GM15510 (cell line): Measurements from ENCODE around the gene POLDIP2.

ENCODE experiments used
- POLR2A ChIP-seq: IDR thresholded peaks from 3 replicates; pipeline ENCODE4 v1.6.1; 2011; ENCODE audit warnings: borderline replicate concordance; ENCODE audit not compliant: insufficient read length; ENCODE audit errors: extremely low read depth

POLDIP2 gene

DNA sequence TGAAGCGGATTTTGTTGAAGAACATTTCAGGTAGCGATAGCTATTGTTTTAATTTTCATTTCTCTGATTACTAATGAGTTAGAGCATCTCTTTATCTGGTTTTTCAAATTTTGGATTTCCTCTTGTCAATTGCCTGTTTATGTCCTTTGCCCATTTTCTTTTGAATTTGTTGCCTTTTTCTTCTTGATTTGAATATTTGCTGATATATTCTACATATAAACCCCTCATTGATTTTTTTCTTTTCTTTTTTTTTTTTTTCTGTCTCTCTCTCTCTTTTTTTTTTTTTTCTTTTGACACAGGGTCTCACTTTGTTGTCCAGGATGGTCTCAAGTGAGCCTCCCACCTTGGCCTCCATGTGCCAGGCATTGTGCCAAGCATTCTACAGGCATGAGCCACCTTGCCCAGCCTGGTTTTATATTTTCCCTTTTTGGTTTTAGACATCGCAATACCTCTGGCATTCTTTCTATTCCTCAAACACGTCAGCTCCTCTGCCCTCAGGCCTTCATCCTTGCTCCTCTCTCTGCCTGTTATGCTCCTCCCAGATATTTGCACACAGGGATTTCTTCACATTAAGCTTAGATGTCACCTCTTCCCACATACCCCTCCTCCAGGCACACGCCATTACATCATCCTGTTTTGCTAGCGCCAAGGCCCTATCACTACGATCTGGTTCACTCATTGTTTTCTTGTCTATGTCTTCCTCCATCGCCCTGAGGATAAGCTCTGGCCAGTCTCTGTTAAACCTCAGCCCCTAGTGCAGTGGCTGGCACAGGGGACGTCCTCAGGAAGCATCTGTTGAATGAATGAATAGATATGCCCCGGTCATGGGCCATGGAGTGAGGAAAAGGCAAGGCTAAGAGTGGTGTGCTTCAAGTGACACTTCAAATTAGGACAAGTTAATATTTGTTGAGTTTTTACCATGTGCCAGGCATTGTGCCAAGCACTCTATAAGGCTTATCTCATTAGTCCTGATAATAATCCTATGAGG, 22.8 kb upstream of the POLDIP2 start:
- TF ChIP-seq POLR2A, result no peak

DNA sequence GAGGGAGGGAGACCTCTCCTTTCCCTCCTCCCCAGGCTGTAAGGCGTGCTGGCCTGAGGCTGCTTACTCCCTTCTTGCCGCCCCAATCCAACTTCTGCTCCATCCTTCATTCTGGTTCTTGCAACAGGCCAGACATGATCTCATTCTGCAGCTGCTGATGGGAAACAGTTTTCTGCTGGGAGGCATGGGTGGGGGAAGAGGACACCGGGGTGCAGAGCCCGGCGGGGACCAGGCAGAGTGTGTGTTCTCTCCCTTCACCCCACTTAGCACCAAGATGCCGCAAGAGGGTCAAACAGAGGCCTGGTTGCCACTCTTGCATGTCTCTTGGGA, 15.6 kb upstream of the POLDIP2 start:
- no peak for TF ChIP-seq POLR2A

DNA sequence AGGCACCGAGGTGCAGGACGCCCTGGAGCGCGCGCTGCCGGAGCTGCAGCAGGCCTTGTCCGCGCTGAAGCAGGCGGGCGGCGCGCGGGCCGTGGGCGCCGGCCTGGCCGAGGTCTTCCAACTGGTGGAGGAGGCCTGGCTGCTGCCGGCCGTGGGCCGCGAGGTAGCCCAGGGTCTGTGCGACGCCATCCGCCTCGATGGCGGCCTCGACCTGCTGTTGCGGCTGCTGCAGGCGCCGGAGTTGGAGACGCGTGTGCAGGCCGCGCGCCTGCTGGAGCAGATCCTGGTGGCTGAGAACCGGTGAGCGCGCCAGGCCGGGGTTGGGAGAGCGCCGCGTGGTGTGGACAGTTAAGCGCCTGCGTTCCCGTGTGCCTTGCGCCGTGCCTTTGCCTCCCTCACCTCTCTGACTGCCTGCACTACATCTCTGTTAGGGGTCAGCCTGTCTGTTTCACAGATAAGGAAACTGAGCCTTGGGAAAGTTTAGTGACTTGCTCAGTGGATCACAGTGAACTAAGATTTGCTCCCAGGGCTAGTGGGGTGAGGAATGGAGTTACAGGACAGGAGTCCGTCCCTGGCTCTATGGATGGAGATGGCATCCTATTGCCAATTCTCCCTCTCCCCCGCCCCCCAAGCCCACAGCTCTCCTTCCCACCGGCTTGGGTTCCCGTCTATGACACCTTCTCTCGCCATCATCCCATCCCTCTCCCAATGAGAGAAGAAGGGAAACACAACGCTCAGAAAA, 15.0 kb upstream of the POLDIP2 start:
- TF ChIP-seq POLR2A, result no peak

DNA sequence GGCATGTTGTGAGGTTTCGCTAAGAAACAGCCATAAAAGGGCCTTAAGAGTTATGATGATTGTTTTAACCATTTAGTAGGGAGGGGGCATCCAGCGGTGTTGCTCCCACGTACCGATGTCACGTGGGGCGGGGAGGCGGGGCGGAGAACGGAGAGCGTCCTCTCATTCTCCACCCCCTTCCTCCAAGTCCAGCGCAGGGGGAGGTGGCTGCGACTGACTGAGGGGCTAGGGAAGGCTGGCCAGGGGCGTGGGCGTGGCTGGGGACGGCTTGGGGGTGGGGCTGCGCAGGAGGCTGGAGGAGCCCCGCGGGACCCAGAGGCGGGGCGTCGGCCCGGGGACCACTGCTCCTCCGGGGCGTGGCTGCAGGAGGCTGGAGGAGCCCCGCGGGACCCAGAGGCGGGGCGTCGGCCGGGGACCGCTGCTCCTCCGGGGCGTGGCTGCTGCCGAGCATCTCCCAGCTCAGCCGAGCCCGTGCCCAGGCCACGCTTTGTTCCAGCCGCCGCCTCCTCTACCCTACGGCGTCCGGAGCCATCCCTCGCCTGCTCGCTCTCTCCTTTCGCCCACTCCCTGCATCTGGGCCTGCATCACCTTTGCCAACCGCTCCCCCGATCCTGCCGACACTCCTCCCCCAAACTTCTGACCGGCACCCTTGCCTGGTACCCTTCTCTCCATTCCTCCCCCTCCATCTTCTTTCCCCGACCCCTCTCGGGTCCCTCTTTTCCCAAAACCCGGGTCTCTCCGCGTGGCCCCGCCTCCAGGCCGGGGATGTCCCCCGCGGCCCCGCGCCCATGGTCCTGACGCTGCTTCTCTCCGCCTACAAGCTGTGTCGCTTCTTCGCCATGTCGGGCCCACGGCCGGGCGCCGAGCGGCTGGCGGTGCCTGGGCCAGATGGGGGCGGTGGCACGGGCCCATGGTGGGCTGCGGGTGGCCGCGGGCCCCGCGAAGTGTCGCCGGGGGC, 14.2 kb upstream of the POLDIP2 start, which contains the start of gene SARM1:
Gene SARM1, plus strand, starts transcription at position 450 of the 958 bp plus-strand sequence. Its CDS starts 339 bp downstream, at position 789.
- peak; percentile 42 for TF ChIP-seq POLR2A

DNA sequence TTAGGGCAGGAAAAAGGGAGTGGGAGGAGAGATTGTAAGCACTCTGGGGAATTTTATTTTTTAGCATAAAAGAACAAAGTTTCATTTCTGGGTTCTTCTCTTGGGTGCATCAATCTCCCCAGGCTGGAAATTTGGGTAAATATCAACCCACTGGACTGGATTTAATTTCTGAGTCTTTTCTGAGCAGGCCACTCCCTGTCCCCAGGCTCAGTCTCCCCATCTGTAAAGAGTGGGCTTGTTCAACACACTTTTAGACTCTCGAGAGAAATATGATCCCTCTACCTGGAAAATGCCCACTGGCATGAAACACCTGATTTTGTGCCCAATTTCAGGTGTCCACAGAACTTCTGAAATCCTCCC, 13.4 kb upstream of the POLDIP2 start:
- no peak for TF ChIP-seq POLR2A

DNA sequence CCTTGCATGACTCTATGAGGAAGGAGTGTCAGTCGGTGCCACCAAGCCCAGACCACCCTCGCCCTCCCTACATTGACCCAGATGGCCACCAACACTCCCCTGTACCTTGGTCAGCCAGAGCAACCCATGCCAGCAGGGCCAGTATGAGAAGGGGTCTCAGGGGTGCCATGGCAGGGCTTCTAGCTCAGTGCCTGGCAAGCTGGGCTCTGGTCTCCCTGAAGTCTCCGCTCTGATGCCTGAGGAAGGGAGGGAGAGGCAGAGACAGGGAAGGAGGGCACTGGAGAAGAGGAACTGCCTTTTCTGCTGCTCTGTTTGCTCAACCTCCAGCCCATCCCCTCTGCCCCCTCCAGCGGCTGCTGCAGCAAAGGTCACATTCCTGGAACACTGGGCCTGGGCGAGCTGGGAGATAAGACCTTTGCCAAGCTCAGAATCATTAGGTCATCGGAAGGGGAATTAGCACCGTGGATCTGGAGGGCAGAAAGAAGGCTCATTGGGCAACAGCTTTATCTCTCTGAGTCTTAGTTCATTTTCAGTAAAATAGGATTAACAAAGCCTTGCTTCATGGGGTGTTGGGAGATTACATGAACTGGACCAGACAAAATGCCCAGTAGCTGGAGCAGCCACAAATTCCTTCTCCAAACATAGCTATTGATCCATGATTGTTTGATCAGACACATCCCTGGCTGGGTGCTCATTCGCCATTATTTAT, 12.9 kb upstream of the POLDIP2 start, which contains the start of gene VTN:
Gene VTN, minus strand, starts transcription at position 273 of the 709 bp plus-strand sequence. Its CDS starts 104 bp downstream, at position 169.
- no peak for TF ChIP-seq POLR2A

DNA sequence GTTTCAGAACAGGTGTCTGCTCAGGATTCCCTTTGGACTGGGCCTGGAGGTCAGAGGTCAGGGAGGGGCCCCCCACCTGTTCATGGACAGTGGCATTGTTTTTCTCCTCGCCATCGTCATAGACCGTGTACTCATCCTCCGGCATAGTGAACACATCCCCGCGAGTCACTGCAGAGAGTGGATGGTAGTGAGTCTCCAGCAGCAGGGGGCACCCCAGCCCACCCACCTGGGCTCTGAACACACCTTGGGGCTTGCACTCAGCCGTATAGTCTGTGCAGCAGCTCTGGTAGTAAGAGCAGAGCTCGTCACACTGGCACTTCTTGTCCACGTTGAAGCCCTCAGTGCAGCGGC, 12.3 kb upstream of the POLDIP2 start:
- TF ChIP-seq POLR2A, result no peak

DNA sequence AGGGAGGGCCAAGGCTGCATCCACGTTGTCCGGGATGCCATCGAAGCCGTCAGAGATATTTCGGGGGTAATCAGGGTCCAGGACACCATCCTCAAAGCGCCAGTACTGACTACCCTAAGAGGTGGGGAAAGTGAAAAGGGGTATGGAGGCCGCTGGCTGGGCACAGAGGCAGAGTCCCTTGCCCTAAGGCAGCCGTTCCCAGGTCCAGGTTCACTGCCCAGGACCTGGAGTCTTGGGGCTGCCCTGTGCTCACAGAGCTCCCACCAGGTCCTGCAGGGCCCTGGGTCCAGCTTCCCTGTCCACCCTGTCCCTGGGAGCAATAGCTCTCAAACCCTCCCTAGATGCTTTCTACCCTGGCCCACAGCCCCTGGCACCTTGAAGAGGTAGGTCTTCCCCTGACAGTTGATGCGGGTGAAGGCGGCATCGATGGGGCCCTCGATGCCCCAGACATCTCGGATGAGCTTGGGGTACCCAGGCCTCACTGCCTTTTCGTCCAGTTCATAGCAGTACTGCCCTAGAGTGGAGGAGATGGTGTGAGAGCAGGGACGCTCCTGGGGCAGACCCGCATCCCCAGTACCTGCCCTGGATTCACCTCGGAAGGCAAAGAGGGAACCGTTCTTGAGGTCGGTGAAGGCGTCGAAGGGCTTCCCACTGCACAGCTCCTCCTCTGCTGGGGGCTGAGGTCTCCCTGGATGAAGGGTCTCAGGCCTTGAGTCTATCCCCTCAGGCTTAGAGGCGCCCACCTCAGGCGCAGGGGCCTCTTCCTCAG, 11.8 kb upstream of the POLDIP2 start:
- no peak for TF ChIP-seq POLR2A

DNA sequence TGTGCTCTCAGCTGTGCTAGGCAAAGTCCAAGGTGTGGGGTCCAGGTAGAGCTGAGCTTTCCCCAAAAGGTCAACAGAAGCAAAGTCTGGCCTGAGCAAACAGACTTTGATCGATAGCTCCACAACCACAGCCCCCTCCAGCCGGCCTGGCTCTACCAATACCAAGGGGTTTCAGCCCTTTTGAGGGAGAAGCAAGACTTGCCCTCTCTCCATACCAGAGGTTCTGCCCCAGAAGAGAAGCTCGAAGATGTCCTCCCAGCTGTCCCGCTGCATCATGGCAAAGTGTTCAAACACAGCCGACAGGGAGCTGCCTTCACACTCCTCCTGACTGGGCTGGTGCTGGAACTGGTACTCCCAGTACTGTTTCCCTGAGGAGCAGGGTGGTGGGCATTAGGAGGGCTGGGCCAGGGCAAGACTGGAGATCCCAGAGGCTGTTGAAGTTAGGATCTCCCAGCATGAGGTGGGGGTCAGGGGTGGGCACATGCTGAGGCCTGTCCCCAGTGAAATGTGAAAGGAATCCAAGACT, 11.0 kb upstream of the POLDIP2 start:
- no peak for TF ChIP-seq POLR2A

DNA sequence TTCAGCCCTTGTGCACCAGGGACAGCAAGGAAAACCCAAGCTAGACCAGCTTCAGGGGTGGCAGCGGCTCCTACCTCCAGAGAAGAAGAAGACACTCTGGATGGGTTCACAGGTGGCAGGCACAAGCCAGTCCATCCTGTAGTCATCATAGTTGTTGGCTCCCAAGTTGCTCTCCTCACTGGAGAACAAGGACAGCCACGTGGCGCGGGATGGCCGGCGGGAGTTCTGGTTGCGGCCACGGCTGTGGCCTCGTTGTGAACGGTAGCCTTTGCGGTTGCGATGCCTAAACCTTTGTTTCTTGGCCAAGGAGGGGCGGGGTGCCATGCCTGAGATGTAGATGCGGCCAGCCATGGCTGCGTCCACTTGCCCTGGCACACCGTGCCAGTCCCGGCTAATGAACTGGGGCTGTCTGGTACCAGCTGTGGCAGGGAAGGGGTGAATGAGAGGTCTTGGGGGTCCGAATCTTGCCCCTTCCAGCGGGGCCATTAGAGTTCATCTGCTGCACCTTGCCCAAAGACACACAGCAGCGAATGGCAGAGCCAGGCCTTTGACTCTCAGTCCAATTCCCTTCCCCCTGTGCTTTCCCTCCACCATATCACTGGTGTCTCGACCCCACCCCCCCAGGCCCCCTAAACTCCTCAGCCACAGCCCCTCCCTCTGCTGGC, 10.4 kb upstream of the POLDIP2 start:
- no peak for TF ChIP-seq POLR2A

DNA sequence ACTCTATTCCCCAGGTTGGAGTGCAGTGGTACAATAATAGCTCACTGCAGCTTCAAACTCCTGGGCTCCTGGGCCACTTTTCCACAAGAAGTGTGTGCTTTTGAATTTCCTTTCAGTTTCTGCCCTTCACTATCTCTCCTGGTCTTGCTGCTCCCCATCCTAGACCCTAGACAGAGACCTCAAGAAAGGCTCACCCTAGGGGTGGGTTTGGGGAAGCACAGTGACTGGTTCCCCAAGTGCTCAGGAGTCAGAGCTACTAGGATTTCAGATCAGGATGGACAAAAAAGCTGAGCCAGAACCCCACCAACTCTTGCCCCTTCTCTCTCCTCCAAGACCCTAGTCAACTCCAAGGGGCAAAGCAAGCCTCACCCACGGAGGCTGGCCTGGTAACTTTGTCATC, 9.3 kb upstream of the POLDIP2 start:
- no peak for TF ChIP-seq POLR2A

DNA sequence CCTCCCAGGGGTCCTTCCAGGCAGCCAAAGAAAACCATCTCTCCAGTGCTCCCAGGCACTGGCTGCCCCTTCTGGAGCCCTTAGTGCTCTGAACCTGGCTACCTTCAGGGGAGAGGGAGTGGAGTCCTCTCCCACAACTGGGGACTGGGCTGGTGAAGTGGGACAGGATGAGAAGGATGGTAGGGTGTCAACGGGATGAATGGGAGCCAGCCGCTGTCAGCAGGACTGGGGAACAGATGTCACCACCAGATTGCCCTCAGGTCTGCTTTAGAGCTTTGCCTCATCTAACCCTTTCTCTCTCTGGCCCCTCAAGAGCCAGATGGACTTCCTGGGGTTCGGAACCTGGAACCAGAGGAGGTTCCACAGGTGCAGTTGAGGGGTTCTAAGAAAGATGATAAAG, 8.2 kb upstream of the POLDIP2 start:
- TF ChIP-seq POLR2A, result no peak
